ENCODE data around the gene RAB14.
"Not testable (repeated sequence)": the region's sequence is repeated elsewhere in the genome, so short reads cannot be mapped to it uniquely, and the experiment has no call there.

RAB14 gene

GRCh38 chr9:121182989-121183388 lies 18.7 kb downstream of the RAB14 start (continued):
- no peak for TF ChIP-seq ZNF670 (tag by site-specific recombination; IDR thresholded peaks at IDR 0.05; ENCODE audit: low read depth)
- TF ChIP-seq ZNF639 (tag by site-specific recombination; IDR thresholded peaks at IDR 0.05) = no peak
- no peak for TF ChIP-seq ZNF354C (tag by site-specific recombination; IDR thresholded peaks at IDR 0.05; ENCODE audit: borderline replicate concordance, low read depth)
- no peak for TF ChIP-seq ZNF544 (tag by site-specific recombination; IDR thresholded peaks at IDR 0.05)
- TF ChIP-seq ZNF768 (tag by site-specific recombination; IDR thresholded peaks at IDR 0.05) = no peak
- TF ChIP-seq ZNF624 (tag by site-specific recombination; IDR thresholded peaks at IDR 0.05) = no peak
- no peak for TF ChIP-seq ZNF561 (tag by site-specific recombination; IDR thresholded peaks at IDR 0.05; ENCODE audit: borderline replicate concordance)
- TF ChIP-seq ZNF843 (tag by site-specific recombination; IDR thresholded peaks at IDR 0.05) = no peak
- TF ChIP-seq ZNF473 (tag by site-specific recombination; IDR thresholded peaks at IDR 0.05) = no peak

DNA sequence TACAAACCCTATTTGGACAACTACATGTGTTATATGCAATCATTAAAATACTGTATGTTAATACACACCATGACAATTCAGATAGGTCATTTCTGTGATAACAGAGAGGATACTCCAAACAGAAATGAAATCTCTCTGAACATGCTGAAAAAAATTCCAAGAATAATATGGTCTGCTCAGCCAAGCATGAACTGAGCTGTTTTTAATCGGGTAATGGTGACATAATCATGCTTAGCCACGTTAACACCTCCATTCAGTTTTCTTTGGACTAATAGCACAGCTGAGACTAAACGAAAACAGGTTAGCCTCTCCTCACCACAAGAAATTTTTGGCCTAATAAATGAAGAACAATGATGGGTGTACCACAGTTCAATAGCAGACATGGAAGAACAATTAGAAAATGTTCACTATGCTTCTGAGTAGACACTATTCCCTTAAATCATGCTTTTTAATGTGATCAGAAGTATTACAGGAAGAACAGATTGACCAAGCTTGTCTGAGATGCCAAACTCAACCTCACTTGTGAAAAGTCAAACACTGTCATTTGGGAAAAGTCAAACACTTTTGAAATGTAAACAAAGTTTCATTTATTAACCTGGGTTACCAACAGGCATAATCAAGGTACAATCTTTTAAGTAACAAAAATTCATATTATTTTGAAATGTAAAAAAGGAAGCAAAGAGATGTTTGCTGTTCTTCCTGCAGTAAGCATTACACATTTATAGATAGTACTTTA lies 19.4 kb downstream of the RAB14 start:
- CTCF ChIA-PET = interaction anchor here (0.6 to 1.3 kb wide), 3 partner anchors 11 to 62 kb away, joined by 3 to 4 read pairs (median 3); no protein-coding TSS in a partner anchor

DNA sequence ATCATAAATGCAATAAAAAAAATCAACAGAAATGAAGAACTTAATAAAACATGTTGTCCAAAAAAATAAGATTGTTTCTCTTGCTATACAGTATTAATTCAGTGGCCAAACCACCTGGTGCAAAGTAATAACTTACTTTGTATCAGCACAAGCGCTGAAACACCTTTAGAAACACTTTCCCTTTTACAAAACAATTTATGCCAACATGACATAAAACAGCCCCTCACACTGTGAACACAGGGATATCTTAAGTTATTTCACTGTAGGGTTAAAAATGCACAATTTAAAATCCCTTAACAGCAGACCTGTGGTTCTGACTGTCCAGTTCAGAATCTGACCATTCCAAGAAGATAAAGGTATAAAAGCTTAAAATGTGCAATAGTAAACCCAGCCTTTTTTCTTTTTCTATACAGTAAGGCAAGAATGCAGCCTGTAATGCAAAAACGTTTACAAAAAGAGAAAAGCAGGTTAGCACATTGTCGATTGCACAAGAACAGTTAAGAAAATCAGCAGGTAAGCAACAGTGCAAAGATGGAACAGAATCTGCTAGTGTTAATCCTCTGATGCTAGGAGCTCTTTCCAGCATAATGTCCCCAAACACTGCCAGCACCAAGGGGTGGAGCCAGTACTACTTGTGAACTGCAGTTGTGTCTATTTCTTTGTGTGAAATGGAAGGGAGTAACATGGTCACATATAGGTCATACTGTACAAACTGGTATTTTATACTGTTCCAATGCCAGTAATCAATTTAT lies 21.6 kb downstream of the RAB14 start:
- POLR2A ChIA-PET = no interaction called here
- no peaks in the 10 kb centered on the region for H3K9me3 ChIP-seq (ENCODE audit: control insufficient read depth, insufficient read depth, low read depth, low read length)
- CTCF ChIA-PET = interaction anchor here (0.7 to 1.2 kb wide), 2 partner anchors 11 to 828 kb away, joined by 3 to 6 read pairs; no protein-coding TSS in a partner anchor
- peaks cover 0 to 72% of the 10 kb centered on the region in 2 experiments; a peak in 1 of 3 replicates for H3K36me3 ChIP-seq (ENCODE audit: control insufficient read depth in 2 of 2, insufficient read depth in 1 of 2, low read length in 2 of 2)
- no peak overlapping the region for H3K27ac ChIP-seq (ENCODE audit: extremely low read depth, low read depth, low read length)
- peaks cover 12% of the 10 kb centered on the region for H3K4me1 ChIP-seq (ENCODE audit: control insufficient read depth, insufficient read depth, low read length)
- no peak overlapping the region for H3K4me3 ChIP-seq (ENCODE audit: low read depth, low read length)
- TF ChIP-seq MYNN (tag by site-specific recombination; IDR thresholded peaks at IDR 0.05; ENCODE audit: borderline replicate concordance) (no peak), SCRT2 (tag by site-specific recombination; IDR thresholded peaks at IDR 0.05) (peak; percentile 50)

More for the DNA sequence above, 19.4 kb downstream of the RAB14 start:
- no peaks in the 10 kb centered on the region for H3K9me3 ChIP-seq (ENCODE audit: control insufficient read depth, insufficient read depth, low read depth, low read length)
- peaks cover 0 to 75% of the 10 kb centered on the region in 2 experiments; a peak in 1 of 3 replicates for H3K36me3 ChIP-seq (ENCODE audit: control insufficient read depth in 2 of 2, insufficient read depth in 1 of 2, low read length in 2 of 2)
- TF ChIP-seq KLF9 (tag by site-specific recombination; IDR thresholded peaks at IDR 0.05; ENCODE audit: low read depth) = no peak
- no peak for TF ChIP-seq ZNF274 (IDR thresholded peaks at IDR 0.05; ENCODE audit: low read length)
- TF ChIP-seq ZNF274 (tag by site-specific recombination; IDR thresholded peaks at IDR 0.05; ENCODE audit: borderline replicate concordance) = no peak
- H3K4me1 ChIP-seq (ENCODE audit: control insufficient read depth, insufficient read depth, low read length) = peaks cover 12% of the 10 kb centered on the region
- H3K4me3 ChIP-seq (ENCODE audit: low read depth, low read length) = no peak overlapping the region
- H3K27ac ChIP-seq (ENCODE audit: extremely low read depth, low read depth, low read length) = no peak overlapping the region
- POLR2A ChIA-PET = no interaction called here

GRCh38 chr9:121179373-121179721 lies 22.3 kb downstream of the RAB14 start:
- H3K36me3 ChIP-seq (ENCODE audit: control insufficient read depth in 2 of 2, insufficient read depth in 1 of 2, low read length in 2 of 2) = peaks cover 0 to 77% of the 10 kb centered on the region in 2 experiments; a peak in 1 of 3 replicates

More at GRCh38 chr9:121179373-121179721, 22.3 kb downstream of the RAB14 start:
- H3K27ac ChIP-seq (ENCODE audit: extremely low read depth, low read depth, low read length); POLR2A ChIA-PET; H3K4me3 ChIP-seq (ENCODE audit: low read depth, low read length); CTCF ChIA-PET; H3K4me1 ChIP-seq (ENCODE audit: control insufficient read depth, insufficient read depth, low read length); H3K9me3 ChIP-seq (ENCODE audit: control insufficient read depth, insufficient read depth, low read depth, low read length): not testable (repeated sequence)

All from HEK293 (cell line).